ENCODE data around the gene OR7G2. TPM values are rescaled to one million over a fixed set of nuclear protein-coding genes. Genes with fewer than 3 reads are reported as not detected.

OR7G2 gene
- total RNA-seq, 1 experiment from 2014 or later = not detected

DNA sequence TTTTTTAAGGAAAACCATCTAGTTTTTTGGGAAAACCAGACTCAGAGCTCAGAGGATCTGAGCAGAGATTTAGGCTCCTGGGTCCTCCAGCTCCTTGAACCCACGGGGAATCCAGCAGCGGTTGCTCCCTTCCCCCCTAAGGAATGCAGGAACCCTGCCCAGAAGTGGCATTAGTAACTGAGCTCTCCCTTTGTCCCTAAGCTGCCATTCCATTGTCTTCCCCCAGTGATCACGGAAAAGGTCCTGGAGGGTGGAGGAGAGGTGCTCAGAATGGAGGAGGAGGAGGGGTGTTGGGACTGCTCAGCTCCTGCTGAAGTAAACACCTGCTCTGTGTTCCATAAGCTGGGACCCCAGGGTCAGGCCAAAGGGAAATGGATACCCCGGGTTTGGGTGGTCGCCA, 37.2 kb downstream of the OR7G2 start:
- H2BK120ac ChIP-seq (ENCODE audit: low read depth, low read length, poor library complexity, severe bottlenecking) = no peak overlapping the region
- Mint-ChIP-seq H3K27me3 (ENCODE audit: low read depth) (no peaks in the 10 kb centered on the region), H3K4me1 (peaks cover 12 to 25% of the 10 kb centered on the region in 2 experiments), H3K27ac (peak overlapping the region; percentile 57 to 94 (median 92)), H3K4me3 (peak overlapping the region in 1 of 2 experiments; percentile 5; a peak in 1 of 5 replicates), H3K36me3 (ENCODE audit: insufficient read depth in 1 of 3, low read depth in 3 of 3) (no peaks in the 10 kb centered on the region), H3K9me3 (no peaks in the 10 kb centered on the region; a peak in 1 of 5 replicates)
- H3K27ac ChIP-seq (ENCODE audit: insufficient read length, low read depth, low read length) = no peak overlapping the region
- no peaks in the 10 kb centered on the region for H3K79me1 ChIP-seq (ENCODE audit: insufficient read depth, low read depth, low read length, poor library complexity, severe bottlenecking)
- H3T11ph ChIP-seq (ENCODE audit: low read length) = no peak overlapping the region
- H4K5ac ChIP-seq (ENCODE audit: insufficient read length, low read depth, low read length) = no peak overlapping the region
- no peak overlapping the region for H3K18ac ChIP-seq (ENCODE audit: insufficient read length, low read depth, low read length)
- no peaks in the 10 kb centered on the region for H4K20me1 ChIP-seq (ENCODE audit: control insufficient read depth, insufficient read depth, insufficient read length)
- no peak overlapping the region for H2BK5ac ChIP-seq (ENCODE audit: insufficient read length, low read length)
- H3K23me2 ChIP-seq (ENCODE audit: insufficient read length, low read depth, low read length, poor library complexity, severe bottlenecking) = no peaks in the 10 kb centered on the region
- DNase-seq = peak; percentile 69
- H3K4me1 ChIP-seq (ENCODE audit: insufficient read depth, low read length) = peaks cover 4% of the 10 kb centered on the region; the same call in 1 of the 2 replicates
- no CpG with 5 or more reads among the region's 5 CpGs for WGBS (ENCODE audit: extremely low coverage, insufficient read length, low lambda C conversion rate)
- no peak overlapping the region for H2AK5ac ChIP-seq (ENCODE audit: insufficient read length, low read length)
- H2BK20ac ChIP-seq (ENCODE audit: low read depth, low read length, poor library complexity, severe bottlenecking) = no peak overlapping the region
- H3K14ac ChIP-seq (ENCODE audit: insufficient read depth, low read length) = no peak overlapping the region
- TF ChIP-seq, protein P1, sequence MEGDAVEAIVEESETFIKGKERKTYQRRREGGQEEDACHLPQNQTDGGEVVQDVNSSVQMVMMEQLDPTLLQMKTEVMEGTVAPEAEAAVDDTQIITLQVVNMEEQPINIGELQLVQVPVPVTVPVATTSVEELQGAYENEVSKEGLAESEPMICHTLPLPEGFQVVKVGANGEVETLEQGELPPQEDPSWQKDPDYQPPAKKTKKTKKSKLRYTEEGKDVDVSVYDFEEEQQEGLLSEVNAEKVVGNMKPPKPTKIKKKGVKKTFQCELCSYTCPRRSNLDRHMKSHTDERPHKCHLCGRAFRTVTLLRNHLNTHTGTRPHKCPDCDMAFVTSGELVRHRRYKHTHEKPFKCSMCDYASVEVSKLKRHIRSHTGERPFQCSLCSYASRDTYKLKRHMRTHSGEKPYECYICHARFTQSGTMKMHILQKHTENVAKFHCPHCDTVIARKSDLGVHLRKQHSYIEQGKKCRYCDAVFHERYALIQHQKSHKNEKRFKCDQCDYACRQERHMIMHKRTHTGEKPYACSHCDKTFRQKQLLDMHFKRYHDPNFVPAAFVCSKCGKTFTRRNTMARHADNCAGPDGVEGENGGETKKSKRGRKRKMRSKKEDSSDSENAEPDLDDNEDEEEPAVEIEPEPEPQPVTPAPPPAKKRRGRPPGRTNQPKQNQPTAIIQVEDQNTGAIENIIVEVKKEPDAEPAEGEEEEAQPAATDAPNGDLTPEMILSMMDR (conservative IDR thresholded peaks at IDR 0.05) = no peak
- no peak overlapping the region for H3K9ac ChIP-seq (ENCODE audit: extremely low read depth, insufficient read length, low read length)
- H3K4ac ChIP-seq (ENCODE audit: low read depth, low read length) = no peak overlapping the region
- no peaks in the 10 kb centered on the region for H3K9me3 ChIP-seq (ENCODE audit: control insufficient read depth, low read depth, low read length)
- no peak overlapping the region for H3K4me2 ChIP-seq (ENCODE audit: insufficient read depth, insufficient read length, low read length)
- H4K91ac ChIP-seq (ENCODE audit: insufficient read length, low read depth, low read length) = no peak overlapping the region
- no peak overlapping the region for H3K23ac ChIP-seq (ENCODE audit: insufficient read length, low read depth, low read length)
- H2BK12ac ChIP-seq (ENCODE audit: insufficient read length, low read depth, low read length) = no peak overlapping the region
- H3K56ac ChIP-seq (ENCODE audit: insufficient read length, low read depth, low read length) = no peak overlapping the region
- no peaks in the 10 kb centered on the region for H3K27me3 ChIP-seq (ENCODE audit: insufficient read depth, low read length)
- no peak overlapping the region for H2BK15ac ChIP-seq (ENCODE audit: low read depth, low read length)
- no peak overlapping the region for H4K8ac ChIP-seq (replicated peaks; ENCODE audit: insufficient read length, low read depth, low read length)
- H2AFZ ChIP-seq (ENCODE audit: low read length) = no peak overlapping the region
- no peaks in the 10 kb centered on the region for H3K79me2 ChIP-seq (ENCODE audit: insufficient read depth, low read length)
